Stimulated activated CD4-positive, alpha-beta T cell treated with anti-CD3 and anti-CD28 coated beads, Interleukin-1b, Interleukin-23, amount 100 ng/mL, for 48 hours (primary cell): ENCODE data around the gene PPRC1.
A peak's percentile ranks its signal among the peaks of the same experiment; 100 is the strongest.

Source experiments
- DNase-seq: peaks from one replicate; pipeline ENCODE4 v3.0.0-alpha.2; 2020

PPRC1 gene

GRCh38 chr10:102147561-102147960 lies 14.7 kb downstream of the PPRC1 start:
- DNase-seq = no peak

GRCh38 chr10:102148275-102148674 lies 15.4 kb downstream of the PPRC1 start:
- DNase-seq = no peak

GRCh38 chr10:102150970-102151773 lies 18.3 kb downstream of the PPRC1 start:
- no peak for DNase-seq

DNA sequence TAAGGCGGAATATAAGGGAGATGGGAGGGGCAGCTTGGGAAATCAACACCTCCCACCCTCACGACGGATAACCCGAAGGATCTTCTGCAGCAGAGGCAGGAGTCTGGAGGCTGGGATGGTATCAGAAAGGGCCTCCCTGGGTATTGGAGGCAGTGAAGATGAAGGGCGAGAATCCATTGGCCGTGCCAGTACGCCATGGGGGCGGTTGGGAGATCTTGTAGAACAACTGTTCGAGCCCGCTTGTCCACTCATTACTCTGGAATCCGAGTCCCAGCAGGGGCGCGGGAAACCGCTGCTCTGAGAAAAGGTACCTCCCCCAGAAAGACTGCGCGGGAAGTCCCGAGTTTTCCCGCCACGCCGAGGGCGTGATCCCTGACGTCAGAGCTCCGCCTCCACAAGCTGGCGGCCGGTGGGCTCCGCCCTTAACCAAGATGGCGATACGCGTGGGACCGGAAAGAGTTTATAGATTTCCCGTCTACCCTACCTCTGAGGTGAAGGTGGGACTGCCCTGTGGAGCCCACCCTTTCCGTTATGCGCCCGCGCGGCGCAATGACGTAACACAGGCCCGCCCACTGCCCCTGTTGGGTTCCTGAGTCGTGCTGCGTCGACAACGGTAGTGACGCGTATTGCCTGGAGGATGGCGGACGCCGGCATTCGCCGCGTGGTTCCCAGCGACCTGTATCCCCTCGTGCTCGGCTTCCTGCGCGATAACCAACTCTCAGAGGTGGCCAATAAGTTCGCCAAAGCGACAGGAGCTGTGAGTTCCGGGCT lies 19.1 kb downstream of the PPRC1 start, which contains the start of gene NOLC1:
NOLC1 (plus strand) TSS at position 616 of the 771 bp plus-strand sequence; CDS start at position 638, 22 bp downstream.
- peak; percentile 100 for DNase-seq

GRCh38 chr10:102152545-102152890 lies 19.7 kb downstream of the PPRC1 start:
- peak; percentile 60 for DNase-seq

- DNase-seq = no peak
These were observed 20.3 kb downstream of the PPRC1 start for GRCh38 chr10:102153093-102153620.

- no peak for DNase-seq
These were observed 21.8 kb downstream of the PPRC1 start for GRCh38 chr10:102154466-102155116.

- DNase-seq = no peak
These were observed 24.4 kb downstream of the PPRC1 start for GRCh38 chr10:102157224-102157623.

- no peak for DNase-seq
These were observed 26.3 kb downstream of the PPRC1 start for GRCh38 chr10:102159051-102159597.

DNA sequence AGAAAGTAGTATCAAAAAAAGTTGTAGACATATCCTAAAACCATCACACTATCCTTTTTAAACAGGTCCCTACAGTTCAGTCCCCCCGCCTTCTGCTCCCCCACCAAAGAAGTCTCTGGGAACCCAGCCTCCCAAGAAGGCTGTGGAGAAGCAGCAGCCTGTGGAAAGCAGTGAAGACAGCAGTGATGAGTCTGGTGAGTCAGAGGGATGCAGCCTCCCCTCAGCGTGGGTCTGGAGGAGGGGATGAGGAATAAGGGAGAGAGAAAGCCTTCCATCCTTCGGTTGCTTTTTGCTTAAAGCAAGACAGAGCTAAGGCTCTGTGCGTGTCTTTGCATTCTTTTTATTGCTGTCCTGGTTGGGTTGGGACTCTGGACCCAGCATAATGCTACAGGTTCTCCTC lies 27.0 kb downstream of the PPRC1 start:
- DNase-seq = no peak

- no peak for DNase-seq
These were observed 30.6 kb downstream of the PPRC1 start for GRCh38 chr10:102163342-102163989.

DNA sequence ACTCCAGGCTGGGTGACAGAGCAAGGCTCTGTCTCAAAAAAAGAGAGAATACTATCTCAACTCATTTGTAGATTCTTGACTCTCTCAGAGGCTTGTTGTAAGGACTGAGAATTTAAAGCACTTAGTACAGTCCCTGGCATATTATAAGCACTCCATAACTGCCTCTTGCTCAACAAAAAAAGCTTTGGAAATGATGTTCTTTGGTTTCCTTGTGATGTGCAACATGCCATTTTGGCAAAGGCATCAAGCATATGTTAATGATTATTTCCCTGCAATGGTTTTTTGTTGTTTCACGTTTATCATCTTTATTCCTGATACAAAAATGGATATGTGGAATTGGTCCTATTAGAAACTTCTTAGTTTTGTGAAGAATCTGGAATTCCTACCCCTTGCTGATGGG lies 35.0 kb downstream of the PPRC1 start:
- DNase-seq = no peak

DNA sequence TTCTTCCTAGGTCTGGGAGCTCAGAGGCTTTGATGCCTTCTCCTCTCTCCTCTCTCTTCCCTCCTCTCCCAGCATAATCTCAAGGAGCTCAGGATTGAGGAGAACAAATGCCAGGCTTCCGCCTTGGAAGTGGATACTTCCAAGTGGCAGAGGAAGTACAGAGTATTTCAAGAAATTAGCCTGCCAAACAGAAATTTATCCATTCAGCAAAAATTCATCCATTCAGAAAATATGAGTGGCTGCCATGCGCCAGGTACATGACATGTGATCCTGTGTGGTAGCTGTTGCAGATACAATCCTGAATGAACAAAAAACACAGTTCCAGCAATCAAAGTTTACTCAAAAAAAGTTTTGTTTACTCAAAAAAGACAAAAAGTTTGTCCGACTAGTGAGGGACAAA lies 37.8 kb downstream of the PPRC1 start:
- no peak for DNase-seq

DNA sequence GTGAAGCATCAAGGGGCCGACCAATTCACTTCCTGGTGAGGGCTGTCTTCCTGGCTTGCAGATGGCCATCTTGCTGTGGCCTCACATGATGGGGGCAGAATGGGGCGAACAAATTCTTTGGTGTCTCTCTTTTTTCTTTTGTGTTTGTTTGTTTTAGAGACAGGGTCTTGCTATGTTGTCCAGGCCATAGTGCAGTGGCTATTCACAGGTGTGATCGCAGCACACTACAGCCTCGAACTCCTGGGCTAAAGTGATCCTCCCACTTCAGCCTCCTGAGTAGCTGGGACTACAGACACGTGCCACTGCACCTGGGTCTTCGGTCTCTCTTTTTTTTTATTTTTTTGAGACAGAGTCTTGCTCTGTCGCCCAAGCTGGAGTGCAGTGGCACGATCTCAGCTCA lies 39.4 kb downstream of the PPRC1 start:
- DNase-seq = no peak

GRCh38 chr10:102175415-102175814 lies 42.6 kb downstream of the PPRC1 start:
- no peak for DNase-seq

DNA sequence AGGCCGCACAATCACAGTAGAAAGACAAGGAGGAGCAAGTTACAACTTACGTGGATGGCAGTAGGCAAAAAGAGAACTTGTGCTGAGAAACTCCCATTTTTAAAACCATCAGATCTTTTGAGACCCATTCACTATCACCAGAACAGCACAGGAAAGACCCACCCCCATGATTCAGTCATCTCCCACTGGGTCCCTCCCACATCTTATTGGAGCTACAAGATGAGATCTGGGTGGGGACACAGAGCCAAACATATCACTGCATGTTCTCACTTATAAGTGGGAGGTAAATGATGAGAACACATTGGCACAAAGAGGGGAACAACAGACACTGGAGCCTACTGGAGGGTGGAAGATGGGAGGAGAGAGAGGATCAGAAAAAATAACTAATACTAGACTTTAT lies 51.8 kb downstream of the PPRC1 start:
- DNase-seq = no peak

DNA sequence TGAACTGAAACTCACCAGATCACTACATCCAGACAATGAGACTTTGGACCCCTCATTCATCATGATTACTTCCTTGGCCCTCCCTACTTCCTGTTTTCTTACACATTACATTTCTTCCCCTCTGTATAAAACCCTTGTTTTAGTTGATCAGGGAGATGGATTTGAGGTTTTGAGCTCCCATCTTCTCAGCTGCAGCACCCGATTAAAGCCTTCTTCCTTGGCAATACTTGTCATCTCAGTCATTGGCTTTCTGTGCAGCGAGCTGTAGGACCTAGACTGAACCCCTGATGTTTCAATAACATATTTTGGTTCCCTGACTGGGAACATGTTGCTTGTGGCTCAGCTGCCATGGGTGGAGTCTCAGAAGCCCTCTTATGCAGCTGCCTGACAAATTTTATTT lies 52.4 kb downstream of the PPRC1 start:
- DNase-seq = no peak

DNA sequence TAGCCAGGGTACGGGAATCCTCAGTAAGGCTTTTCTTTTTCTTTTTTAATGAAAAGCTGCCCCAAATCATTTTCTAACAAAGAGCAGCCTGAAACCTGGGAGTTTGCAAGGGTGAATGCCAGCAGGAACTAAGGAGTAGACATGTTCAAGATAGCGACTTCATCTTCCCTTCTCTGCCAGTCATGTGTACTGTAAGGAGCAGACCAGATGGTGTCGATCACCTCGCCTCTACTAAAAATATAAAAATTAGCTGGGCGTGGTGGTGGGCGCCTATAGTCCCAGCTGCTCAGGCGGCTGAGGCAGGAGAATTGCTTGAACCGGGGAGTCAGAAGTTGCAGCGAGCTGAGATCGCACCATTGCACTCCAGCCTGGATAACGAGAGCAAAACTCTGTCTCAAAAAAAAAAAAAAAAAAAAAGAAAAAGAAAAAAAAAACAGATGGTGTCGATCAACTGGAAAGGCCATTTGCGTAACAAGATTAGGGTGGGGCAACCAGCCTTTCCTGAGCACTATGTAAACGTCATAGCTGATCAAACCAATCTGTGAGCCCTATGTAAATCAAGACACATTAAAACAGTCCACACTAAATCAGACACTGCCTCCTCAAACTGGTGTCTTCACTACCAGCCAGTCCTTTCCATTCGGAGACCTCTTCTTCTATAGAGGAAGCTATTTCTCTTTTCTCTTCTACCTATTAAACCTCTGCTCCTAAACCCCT lies 53.1 kb downstream of the PPRC1 start:
- DNase-seq = no peak

DNA sequence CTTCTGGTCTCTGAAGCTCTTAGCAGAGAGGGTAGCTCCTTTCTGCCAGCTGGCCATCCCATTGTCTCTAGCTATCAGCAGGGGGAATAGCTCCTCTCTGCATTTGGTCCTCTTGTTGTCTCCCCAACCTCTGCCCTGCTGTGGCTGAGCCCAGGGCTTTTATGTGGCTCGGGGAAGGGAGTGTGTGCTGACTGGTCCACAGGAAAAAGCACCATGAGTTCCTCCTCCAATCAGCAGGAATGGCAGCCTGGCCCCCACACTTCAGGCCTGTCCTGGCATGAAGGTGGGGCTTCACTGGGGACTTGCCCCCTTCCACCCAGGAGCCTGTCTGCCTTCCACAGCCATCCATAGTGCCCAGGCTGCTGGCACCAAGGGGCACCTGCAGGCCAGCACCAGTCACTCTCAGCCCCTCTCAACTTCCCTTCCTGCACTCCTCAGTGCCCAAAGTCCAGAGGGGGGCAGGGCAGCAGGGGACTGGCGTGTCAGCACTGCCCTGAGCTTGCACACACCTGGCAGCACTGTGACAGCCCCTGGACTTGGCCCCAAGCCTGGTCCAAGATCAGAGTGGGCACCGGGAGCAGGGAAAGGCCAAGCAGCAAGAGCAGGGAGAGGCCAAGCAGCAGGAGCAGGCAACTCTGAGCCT lies 55.6 kb downstream of the PPRC1 start:
- no peak for DNase-seq

GRCh38 chr10:102188941-102189898 lies 56.4 kb downstream of the PPRC1 start:
- peak; percentile 9 for DNase-seq
